ENCODE measurements around the gene PRKAG3. TPM values are rescaled to one million over a fixed set of nuclear protein-coding genes. Genes with fewer than 3 reads are reported as not detected.

PRKAG3 gene
- total and polyA plus RNA-seq, 4 donors, result 0.08 TPM; not detected in 3

DNA sequence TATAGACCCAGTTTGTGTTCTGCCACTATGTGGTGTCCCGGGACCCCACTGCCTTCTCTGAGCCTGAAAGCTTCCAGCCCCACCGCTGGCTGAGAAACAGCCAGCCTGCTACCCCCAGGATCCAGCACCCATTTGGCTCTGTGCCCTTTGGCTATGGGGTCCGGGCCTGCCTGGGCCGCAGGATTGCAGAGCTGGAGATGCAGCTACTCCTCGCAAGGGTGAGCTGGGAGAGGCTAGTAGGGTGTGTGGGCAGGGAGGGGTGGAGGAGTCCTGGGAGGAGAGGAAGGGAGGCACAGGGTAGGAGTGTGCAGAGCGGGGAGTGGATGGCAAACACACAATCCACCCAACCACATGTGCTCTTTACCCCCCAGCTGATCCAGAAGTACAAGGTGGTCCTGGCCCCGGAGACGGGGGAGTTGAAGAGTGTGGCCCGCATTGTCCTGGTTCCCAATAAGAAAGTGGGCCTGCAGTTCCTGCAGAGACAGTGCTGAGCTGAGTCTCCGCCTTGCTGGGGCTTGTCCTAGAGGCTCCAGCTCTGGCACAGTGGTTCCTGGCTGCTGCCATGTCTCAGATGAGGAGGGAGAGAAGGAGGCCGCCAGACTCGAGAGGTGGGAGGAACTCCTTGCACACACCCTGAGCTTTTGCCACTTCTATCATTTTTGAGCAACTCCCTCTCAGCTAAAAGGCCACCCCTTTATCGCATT is 16.9 kb downstream of the PRKAG3 start:
- 91% methylated on average over 13 of the region's 13 CpGs for WGBS
- Histone ChIP-seq H3K36me3 (ENCODE audit: control insufficient read depth in 4 of 4, insufficient read depth in 3 of 4, low read depth in 1 of 4, low read length in 3 of 4) (peaks cover 14 to 72% (median 58%) of the 10 kb centered on the region in 4 donors), H3K4me3 (ENCODE audit: low read depth in 1 of 3, low read length in 3 of 3) (no peak overlapping the region), H3K27me3 (ENCODE audit: control insufficient read depth in 4 of 4, insufficient read depth in 4 of 4, low read length in 3 of 4) (no peaks in the 10 kb centered on the region), H3K9me3 (ENCODE audit: control insufficient read depth in 4 of 4, low read length in 3 of 4) (no peaks in the 10 kb centered on the region), H3K27ac (ENCODE audit: low read depth in 1 of 2, low read length in 2 of 2) (no peak overlapping the region), H3K9ac (ENCODE audit: low read depth in 1 of 2, low read length in 2 of 2) (no peak overlapping the region), H3K4me1 (ENCODE audit: control insufficient read depth in 4 of 4, insufficient read depth in 4 of 4, low read length in 3 of 4) (no peaks in the 10 kb centered on the region)
- no peak for TF ChIP-seq YY1 (IDR thresholded peaks at IDR 0.05)
- no peak for TF ChIP-seq FOXA1 (IDR thresholded peaks at IDR 0.05)
- no peak for TF ChIP-seq FOXA2 (IDR thresholded peaks at IDR 0.05)
- no peak for TF ChIP-seq EGR1 (IDR thresholded peaks at IDR 0.05; ENCODE audit: low read depth in 2 of 2)
- no peak for TF ChIP-seq HNF4A (conservative IDR thresholded peaks at IDR 0.05)
- no peak for TF ChIP-seq TAF1 (conservative IDR thresholded peaks at IDR 0.05)
- TF ChIP-seq, protein P1, sequence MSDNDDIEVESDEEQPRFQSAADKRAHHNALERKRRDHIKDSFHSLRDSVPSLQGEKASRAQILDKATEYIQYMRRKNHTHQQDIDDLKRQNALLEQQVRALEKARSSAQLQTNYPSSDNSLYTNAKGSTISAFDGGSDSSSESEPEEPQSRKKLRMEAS (IDR thresholded peaks at IDR 0.05), result no peak
- TF ChIP-seq, protein P2, sequence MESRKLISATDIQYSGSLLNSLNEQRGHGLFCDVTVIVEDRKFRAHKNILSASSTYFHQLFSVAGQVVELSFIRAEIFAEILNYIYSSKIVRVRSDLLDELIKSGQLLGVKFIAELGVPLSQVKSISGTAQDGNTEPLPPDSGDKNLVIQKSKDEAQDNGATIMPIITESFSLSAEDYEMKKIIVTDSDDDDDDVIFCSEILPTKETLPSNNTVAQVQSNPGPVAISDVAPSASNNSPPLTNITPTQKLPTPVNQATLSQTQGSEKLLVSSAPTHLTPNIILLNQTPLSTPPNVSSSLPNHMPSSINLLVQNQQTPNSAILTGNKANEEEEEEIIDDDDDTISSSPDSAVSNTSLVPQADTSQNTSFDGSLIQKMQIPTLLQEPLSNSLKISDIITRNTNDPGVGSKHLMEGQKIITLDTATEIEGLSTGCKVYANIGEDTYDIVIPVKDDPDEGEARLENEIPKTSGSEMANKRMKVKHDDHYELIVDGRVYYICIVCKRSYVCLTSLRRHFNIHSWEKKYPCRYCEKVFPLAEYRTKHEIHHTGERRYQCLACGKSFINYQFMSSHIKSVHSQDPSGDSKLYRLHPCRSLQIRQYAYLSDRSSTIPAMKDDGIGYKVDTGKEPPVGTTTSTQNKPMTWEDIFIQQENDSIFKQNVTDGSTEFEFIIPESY (IDR thresholded peaks at IDR 0.05), result no peak
- no peak for TF ChIP-seq NR2F2 (IDR thresholded peaks at IDR 0.05)
- TF ChIP-seq RXRA (IDR thresholded peaks at IDR 0.05), result no peak
- no peak for TF ChIP-seq HNF4G (IDR thresholded peaks at IDR 0.05)
- TF ChIP-seq, protein P3, sequence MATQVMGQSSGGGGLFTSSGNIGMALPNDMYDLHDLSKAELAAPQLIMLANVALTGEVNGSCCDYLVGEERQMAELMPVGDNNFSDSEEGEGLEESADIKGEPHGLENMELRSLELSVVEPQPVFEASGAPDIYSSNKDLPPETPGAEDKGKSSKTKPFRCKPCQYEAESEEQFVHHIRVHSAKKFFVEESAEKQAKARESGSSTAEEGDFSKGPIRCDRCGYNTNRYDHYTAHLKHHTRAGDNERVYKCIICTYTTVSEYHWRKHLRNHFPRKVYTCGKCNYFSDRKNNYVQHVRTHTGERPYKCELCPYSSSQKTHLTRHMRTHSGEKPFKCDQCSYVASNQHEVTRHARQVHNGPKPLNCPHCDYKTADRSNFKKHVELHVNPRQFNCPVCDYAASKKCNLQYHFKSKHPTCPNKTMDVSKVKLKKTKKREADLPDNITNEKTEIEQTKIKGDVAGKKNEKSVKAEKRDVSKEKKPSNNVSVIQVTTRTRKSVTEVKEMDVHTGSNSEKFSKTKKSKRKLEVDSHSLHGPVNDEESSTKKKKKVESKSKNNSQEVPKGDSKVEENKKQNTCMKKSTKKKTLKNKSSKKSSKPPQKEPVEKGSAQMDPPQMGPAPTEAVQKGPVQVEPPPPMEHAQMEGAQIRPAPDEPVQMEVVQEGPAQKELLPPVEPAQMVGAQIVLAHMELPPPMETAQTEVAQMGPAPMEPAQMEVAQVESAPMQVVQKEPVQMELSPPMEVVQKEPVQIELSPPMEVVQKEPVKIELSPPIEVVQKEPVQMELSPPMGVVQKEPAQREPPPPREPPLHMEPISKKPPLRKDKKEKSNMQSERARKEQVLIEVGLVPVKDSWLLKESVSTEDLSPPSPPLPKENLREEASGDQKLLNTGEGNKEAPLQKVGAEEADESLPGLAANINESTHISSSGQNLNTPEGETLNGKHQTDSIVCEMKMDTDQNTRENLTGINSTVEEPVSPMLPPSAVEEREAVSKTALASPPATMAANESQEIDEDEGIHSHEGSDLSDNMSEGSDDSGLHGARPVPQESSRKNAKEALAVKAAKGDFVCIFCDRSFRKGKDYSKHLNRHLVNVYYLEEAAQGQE (IDR thresholded peaks at IDR 0.05), result no peak
- TF ChIP-seq, protein P4, sequence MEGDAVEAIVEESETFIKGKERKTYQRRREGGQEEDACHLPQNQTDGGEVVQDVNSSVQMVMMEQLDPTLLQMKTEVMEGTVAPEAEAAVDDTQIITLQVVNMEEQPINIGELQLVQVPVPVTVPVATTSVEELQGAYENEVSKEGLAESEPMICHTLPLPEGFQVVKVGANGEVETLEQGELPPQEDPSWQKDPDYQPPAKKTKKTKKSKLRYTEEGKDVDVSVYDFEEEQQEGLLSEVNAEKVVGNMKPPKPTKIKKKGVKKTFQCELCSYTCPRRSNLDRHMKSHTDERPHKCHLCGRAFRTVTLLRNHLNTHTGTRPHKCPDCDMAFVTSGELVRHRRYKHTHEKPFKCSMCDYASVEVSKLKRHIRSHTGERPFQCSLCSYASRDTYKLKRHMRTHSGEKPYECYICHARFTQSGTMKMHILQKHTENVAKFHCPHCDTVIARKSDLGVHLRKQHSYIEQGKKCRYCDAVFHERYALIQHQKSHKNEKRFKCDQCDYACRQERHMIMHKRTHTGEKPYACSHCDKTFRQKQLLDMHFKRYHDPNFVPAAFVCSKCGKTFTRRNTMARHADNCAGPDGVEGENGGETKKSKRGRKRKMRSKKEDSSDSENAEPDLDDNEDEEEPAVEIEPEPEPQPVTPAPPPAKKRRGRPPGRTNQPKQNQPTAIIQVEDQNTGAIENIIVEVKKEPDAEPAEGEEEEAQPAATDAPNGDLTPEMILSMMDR (IDR thresholded peaks at IDR 0.05; ENCODE audit: low read depth, low read length, missing input control), result no peak
- TF ChIP-seq, protein P5, sequence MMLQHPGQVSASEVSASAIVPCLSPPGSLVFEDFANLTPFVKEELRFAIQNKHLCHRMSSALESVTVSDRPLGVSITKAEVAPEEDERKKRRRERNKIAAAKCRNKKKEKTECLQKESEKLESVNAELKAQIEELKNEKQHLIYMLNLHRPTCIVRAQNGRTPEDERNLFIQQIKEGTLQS (IDR thresholded peaks at IDR 0.05), result no peak
- no peak for TF ChIP-seq RAD21 (IDR thresholded peaks at IDR 0.05)
- DNase-seq (ENCODE audit: low spot score), result no peak
